Suprapubic skin (tissue), 4 donors: ENCODE results near the gene SLC2A4. TPM values are rescaled to one million over a fixed set of nuclear protein-coding genes. Genes with fewer than 3 reads are reported as not detected.

Experiments used
- DNase-seq, 2 donors: peaks; one replicate each; pipeline ENCODE4 v3.0.0-alpha.2; 2019; ENCODE audit warnings: low spot score in 2 of 2
- H3K27ac ChIP-seq: fragments of 200-600 bp; sonication (generic); one replicate; pipeline ENCODE4 v1.5.1; 2019
- H3K27me3 ChIP-seq: fragments of 200-600 bp; sonication (generic); one replicate; pipeline ENCODE4 v1.5.1; 2019
- H3K36me3 ChIP-seq: fragments of 200-600 bp; sonication (generic); one replicate; pipeline ENCODE4 v1.5.1; 2019
- H3K4me1 ChIP-seq: fragments of 200-600 bp; sonication (generic); one replicate; pipeline ENCODE4 v1.5.1; 2019
- H3K4me3 ChIP-seq: fragments of 200-600 bp; sonication (generic); one replicate; pipeline ENCODE4 v1.5.1; 2019; ENCODE audit warnings: mild to moderate bottlenecking
- H3K9me3 ChIP-seq: fragments of 200-600 bp; sonication (generic); one replicate; pipeline ENCODE4 v1.5.1; 2019
- EP300 ChIP-seq: sonication (generic); formaldehyde crosslinking; IDR thresholded peaks from one replicate; pipeline ENCODE4 v1.6.1; 2017; ENCODE audit warnings: antibody characterized with exemption
- POLR2A ChIP-seq, 2 donors: fragments of 450-650 bp; IDR thresholded peaks; one replicate each; pipeline ENCODE4 v1.6.1; 2017; ENCODE audit warnings: antibody characterized with exemption in 2 of 2, mild to moderate bottlenecking in 2 of 2, moderate library complexity in 2 of 2
- POLR2AphosphoS5 ChIP-seq, 3 donors: sonication (generic); formaldehyde crosslinking; IDR thresholded peaks; one replicate each; pipeline ENCODE4 v1.6.1; 2017; ENCODE audit warnings: antibody characterized with exemption in 3 of 3
- WGBS: methylation state at CpG from one replicate; pipeline ENCODE4 v1.1.5; 2018; 5-methylcytosine and 5-hydroxymethylcytosine counted together
- total RNA-seq, 4 donors: library from RNA; depleted of rRNA; stranded (reverse); fragments of >200 nt; gene quantifications; one replicate each; pipeline ENCODE4 v1.1.0, GENCODE V29; 2016
- TF ChIP-seq, protein P1 (sequence below), 2 donors: fragments of 200-600 bp in 1 of 2; fragments of 450-650 bp in 1 of 2; sonication (generic) in 1 of 2; IDR thresholded peaks; one replicate each; pipeline ENCODE4 v1.5.1; 2016 to 2019; ENCODE audit warnings: antibody characterized with exemption in 2 of 2, mild to moderate bottlenecking in 1 of 2, moderate library complexity in 1 of 2

The SLC2A4 gene
- total RNA-seq, 4 donors from 2014 or later = 2.4 to 19.4 (median 10.8) TPM

DNA sequence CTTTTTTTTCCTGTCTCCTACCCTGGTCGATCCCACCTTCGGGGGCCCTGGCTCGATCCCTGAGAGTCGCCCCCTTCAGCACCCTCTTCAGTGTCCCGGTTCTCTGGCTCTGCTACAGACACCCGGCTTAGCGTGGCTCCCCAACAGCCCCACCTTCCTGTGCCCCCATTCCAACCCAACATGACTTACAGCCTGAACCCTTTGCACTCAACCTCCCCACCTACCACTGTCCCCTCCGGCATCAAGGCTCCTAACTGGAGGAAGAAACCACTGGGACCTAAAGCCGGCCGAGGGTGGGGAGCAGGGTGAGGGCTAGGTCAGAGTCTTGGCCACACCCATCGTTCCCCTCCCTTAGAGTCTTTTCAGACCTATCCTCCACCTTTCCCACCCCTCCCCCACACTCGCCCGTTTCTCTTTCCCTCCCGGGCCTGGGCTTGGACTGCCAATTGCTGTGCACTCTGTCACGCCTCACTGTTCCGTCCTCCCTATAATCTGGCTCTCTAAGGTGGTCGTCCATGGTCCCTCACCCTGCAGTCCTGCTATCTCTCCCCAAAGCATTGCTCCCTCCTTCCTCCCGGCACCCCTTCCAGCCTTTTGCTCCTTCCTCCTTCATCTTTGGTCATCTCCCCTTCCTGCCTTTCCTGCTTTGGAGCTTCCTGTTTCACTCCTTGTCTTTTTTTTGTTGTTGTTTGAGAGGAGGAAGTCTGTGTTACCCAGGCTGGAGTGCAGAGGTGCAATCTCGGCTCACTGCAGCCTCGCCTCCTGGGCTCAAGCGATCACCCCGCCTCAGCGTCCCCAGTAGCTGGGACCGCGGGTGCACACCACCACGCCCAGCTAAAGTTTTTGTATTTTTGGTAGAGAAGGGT, 18.4 kb upstream of the SLC2A4 start:
- Histone ChIP-seq H3K36me3 (peaks cover 14% of the 10 kb centered on the region), H3K4me3 (peak overlapping the region; percentile 52), H3K27ac (peak overlapping the region; percentile 60), H3K4me1 (peaks cover 47% of the 10 kb centered on the region), H3K27me3 (peaks cover 37% of the 10 kb centered on the region), H3K9me3 (no peaks in the 10 kb centered on the region)
- DNase-seq = no peak
- TF ChIP-seq POLR2AphosphoS5 (IDR thresholded peaks at IDR 0.05) (no peak), EP300 (no peak)
- 12% methylated on average over 26 of the region's 26 CpGs for WGBS

DNA sequence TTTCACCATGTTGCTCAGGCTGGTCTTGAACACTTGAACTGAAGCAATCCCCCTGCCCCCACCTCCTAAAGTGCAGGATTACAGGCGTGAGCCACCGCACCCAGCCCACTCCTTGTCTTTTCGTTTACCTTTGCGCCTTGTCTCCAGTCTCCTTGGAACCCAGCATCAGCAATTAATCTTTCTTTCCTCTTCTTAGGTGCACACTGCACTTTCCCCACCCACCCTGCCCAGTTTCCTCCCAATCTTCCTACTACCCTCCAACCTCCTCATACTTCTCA, 17.8 kb upstream of the SLC2A4 start:
- Histone ChIP-seq H3K27ac (no peak overlapping the region), H3K27me3 (peaks cover 37% of the 10 kb centered on the region), H3K9me3 (no peaks in the 10 kb centered on the region), H3K4me3 (peak overlapping the region; percentile 52), H3K4me1 (peaks cover 46% of the 10 kb centered on the region), H3K36me3 (peaks cover 9% of the 10 kb centered on the region)
- no peak for TF ChIP-seq EP300
- no peak for DNase-seq
- WGBS = 59% methylated on average over 4 of the region's 4 CpGs

DNA sequence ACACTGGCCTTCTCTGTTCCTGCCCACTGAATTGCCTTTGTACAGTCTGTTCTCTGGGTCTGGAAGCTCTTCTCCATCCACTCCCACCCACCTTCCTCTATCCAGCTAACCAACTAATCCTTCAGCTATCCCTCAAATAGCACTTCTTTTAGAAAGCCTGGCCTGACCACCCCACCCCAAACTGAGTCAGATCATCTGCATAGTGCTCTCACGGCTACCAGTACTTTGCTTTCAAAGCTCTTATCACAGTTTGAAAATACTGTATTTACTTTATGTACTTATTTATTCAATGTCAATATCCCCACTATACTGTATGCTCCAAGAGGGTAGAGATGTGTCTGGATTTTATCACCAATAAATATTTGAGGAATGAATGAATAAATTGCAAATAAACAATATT, 14.7 kb upstream of the SLC2A4 start:
- Histone ChIP-seq H3K4me1 (peaks cover 19% of the 10 kb centered on the region), H3K9me3 (no peaks in the 10 kb centered on the region), H3K27me3 (peaks cover 24% of the 10 kb centered on the region), H3K4me3 (no peak overlapping the region), H3K36me3 (no peaks in the 10 kb centered on the region), H3K27ac (no peak overlapping the region)
- TF ChIP-seq, protein P1, sequence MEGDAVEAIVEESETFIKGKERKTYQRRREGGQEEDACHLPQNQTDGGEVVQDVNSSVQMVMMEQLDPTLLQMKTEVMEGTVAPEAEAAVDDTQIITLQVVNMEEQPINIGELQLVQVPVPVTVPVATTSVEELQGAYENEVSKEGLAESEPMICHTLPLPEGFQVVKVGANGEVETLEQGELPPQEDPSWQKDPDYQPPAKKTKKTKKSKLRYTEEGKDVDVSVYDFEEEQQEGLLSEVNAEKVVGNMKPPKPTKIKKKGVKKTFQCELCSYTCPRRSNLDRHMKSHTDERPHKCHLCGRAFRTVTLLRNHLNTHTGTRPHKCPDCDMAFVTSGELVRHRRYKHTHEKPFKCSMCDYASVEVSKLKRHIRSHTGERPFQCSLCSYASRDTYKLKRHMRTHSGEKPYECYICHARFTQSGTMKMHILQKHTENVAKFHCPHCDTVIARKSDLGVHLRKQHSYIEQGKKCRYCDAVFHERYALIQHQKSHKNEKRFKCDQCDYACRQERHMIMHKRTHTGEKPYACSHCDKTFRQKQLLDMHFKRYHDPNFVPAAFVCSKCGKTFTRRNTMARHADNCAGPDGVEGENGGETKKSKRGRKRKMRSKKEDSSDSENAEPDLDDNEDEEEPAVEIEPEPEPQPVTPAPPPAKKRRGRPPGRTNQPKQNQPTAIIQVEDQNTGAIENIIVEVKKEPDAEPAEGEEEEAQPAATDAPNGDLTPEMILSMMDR (IDR thresholded peaks at IDR 0.05) = no peak
- TF ChIP-seq EP300 = no peak
- no peak for TF ChIP-seq POLR2AphosphoS5 (IDR thresholded peaks at IDR 0.05)
- TF ChIP-seq POLR2A (IDR thresholded peaks at IDR 0.05) = no peak
- no peak for DNase-seq
- 72% methylated on average over 1 of the region's 1 CpG for WGBS

DNA sequence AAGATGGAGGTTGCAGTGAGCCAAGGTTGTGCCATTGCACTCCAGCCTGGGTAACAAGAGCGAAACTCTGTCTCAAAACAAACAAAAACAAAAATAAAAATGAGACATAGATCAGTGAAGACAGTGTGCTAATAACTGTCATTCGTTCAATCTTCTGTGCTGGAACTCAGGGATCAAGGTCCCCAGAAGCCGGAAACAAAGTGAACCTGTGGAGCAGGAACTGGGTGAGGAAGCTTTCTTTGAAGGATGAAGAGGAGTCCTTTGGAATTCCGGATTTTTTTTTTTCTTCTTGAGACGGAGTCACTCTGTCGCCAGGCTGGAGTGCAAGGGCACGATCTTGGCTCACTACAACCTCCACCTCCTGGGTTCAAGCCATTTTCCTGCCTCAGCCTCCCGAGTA, 2.1 kb upstream of the SLC2A4 start:
- TF ChIP-seq POLR2AphosphoS5 (IDR thresholded peaks at IDR 0.05) (no peak), POLR2A (IDR thresholded peaks at IDR 0.05) (no peak), EP300 (no peak)
- TF ChIP-seq, protein P1 (IDR thresholded peaks at IDR 0.05) = no peak

DNA sequence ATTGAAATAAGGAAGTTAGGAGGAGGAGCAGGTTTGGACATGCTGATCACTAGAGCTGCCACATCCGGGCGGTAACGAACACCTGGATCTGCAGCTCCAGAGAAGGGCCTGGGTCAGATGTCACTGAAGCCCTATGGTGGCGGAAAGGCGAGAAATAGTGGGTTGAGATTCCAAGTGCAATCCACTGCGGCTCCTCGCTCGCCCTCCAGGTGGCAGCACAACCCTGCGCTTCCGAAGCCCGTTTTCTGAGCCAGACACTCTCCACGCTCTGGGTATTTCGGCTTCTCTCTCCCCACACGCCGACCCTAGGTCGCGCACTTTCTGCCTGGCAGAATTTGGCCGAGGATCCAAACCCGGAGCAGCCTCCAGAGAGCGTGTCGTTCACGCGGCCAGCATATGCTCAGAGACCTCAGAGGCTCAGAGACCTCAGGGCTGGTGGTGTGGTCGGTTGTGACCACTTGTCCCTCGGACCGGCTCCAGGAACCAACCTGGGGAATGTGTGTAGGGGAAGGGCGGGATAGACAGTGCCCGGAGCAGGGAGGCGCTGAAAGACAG, 922 bp upstream of the SLC2A4 start:
- H3K27me3 ChIP-seq = peaks cover 3% of the 10 kb centered on the region
- H3K36me3 ChIP-seq = no peaks in the 10 kb centered on the region
- peaks cover 34% of the 10 kb centered on the region for H3K4me1 ChIP-seq
- peak overlapping the region; percentile 73 for H3K27ac ChIP-seq
- no peaks in the 10 kb centered on the region for H3K9me3 ChIP-seq
- peak overlapping the region; percentile 53 for H3K4me3 ChIP-seq
- DNase-seq = peak; percentile 87 to 93
- TF ChIP-seq POLR2AphosphoS5 (IDR thresholded peaks at IDR 0.05) = no peak
- TF ChIP-seq, protein P1 (IDR thresholded peaks at IDR 0.05) = peak; percentile 85 to 95
- no peak for TF ChIP-seq POLR2A (IDR thresholded peaks at IDR 0.05)
- TF ChIP-seq EP300 = no peak
- WGBS = 3% methylated on average over 10 of the region's 29 CpGs

More for the DNA sequence above, 2.1 kb upstream of the SLC2A4 start:
- no peak overlapping the region for H3K27ac ChIP-seq
- H3K4me3 ChIP-seq = no peak overlapping the region
- H3K27me3 ChIP-seq = peaks cover 3% of the 10 kb centered on the region
- no peaks in the 10 kb centered on the region for H3K9me3 ChIP-seq
- H3K4me1 ChIP-seq = peaks cover 34% of the 10 kb centered on the region
- 83% methylated on average over 8 of the region's 8 CpGs for WGBS
- no peak for DNase-seq
- no peaks in the 10 kb centered on the region for H3K36me3 ChIP-seq

DNA sequence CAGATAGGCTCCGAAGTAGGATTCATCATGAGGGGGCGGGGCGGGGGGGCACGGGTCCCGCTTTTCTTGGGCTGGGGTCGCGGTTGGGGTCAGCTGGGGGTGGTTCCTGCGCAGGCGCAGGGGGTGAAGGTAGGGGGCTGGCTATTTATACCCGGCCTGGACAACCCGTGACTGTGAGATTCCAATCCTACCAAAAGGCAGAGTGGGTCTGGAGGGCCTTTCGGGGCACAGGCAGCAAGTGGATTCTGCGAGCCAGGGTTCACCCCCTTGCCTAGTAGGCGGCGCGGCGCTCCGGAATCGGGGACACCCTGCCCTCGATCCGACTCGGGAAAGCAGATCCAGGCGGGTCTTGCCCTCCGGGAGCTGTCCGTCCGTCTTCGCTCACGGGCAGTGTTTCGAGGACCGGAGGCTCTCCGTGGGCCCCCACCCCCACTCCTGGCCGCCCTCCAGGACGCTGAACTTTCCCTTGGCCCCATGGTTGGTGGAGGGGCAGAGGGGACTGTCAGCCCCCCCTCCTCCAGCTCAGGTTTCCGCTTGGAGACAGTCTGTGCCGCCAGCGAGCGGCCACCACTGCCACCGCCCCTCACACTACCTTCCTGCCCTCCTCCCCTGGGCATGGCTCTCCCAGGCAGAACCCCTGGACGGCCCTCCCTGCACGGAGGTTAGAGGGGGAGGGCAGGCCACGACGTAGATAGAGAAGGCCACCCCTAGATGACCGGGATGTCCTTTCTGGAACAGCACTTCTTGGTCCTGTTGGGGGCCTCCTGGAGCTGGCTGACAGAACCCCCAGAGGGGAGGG, 634 bp downstream of the SLC2A4 start:
- Histone ChIP-seq H3K36me3 (no peaks in the 10 kb centered on the region), H3K9me3 (no peaks in the 10 kb centered on the region), H3K4me3 (peak overlapping the region; percentile 53), H3K4me1 (peaks cover 34% of the 10 kb centered on the region), H3K27ac (peak overlapping the region; percentile 73), H3K27me3 (peaks cover 3% of the 10 kb centered on the region)
- TF ChIP-seq POLR2A (IDR thresholded peaks at IDR 0.05) (no peak), EP300 (no peak), POLR2AphosphoS5 (IDR thresholded peaks at IDR 0.05) (no peak)
- TF ChIP-seq, protein P1 (IDR thresholded peaks at IDR 0.05) = no peak
- DNase-seq = no peak
- WGBS = 9% methylated on average over 8 of the region's 43 CpGs
